Activated naive CD4-positive, alpha-beta T cell treated with anti-CD3 and anti-CD28 coated beads for 36 hours (primary cell): Measurements from ENCODE around the gene CRABP2. TPM values are rescaled to one million over a fixed set of nuclear protein-coding genes. Genes with fewer than 3 reads are reported as not detected.

Experiments used
- CTCF ChIA-PET: fragments of 350-600 bp; sonication (Branson Sonifier 250); formaldehyde crosslinking; loops from one replicate; lab custom pipeline; 2021; ENCODE audit warnings: antibody characterized with exemption; lab: Charles Lee
- DNase-seq: peaks from one replicate; pipeline ENCODE4 v3.0.0-alpha.2; 2020
- H3K27ac Mint-ChIP-seq: one replicate; pipeline ENCODE4 v1.8.0; 2021; ENCODE audit warnings: mild to moderate bottlenecking, mixed read lengths
- H3K27me3 Mint-ChIP-seq: one replicate; pipeline ENCODE4 v1.8.0; 2021; ENCODE audit warnings: low read depth, mixed read lengths
- H3K36me3 Mint-ChIP-seq: one replicate; pipeline ENCODE4 v1.8.0; 2021; ENCODE audit warnings: low read depth, mixed read lengths
- H3K4me1 Mint-ChIP-seq: one replicate; pipeline ENCODE4 v1.8.0; 2021; ENCODE audit warnings: low read depth, mixed read lengths
- H3K4me3 Mint-ChIP-seq: one replicate; pipeline ENCODE4 v1.8.0; 2021; ENCODE audit warnings: mild to moderate bottlenecking, moderate library complexity, mixed read lengths
- H3K9me3 Mint-ChIP-seq: one replicate; pipeline ENCODE4 v1.8.0; 2021; ENCODE audit warnings: mixed read lengths
- intact Hi-C: fragments of 100-400 bp; cut with micrococcal nuclease; formaldehyde crosslinking; loops from one replicate; pipeline ENCODE4 v1.15.1; 2023
- total RNA-seq, 2 experiments: library from RNA; stranded (reverse); gene quantifications; one replicate each; pipeline ENCODE4 v1.2.3, GENCODE V29; 2021

CRABP2 gene
- total RNA-seq, 2 experiments from 2014 or later: 0.45 to 0.72 TPM

DNA sequence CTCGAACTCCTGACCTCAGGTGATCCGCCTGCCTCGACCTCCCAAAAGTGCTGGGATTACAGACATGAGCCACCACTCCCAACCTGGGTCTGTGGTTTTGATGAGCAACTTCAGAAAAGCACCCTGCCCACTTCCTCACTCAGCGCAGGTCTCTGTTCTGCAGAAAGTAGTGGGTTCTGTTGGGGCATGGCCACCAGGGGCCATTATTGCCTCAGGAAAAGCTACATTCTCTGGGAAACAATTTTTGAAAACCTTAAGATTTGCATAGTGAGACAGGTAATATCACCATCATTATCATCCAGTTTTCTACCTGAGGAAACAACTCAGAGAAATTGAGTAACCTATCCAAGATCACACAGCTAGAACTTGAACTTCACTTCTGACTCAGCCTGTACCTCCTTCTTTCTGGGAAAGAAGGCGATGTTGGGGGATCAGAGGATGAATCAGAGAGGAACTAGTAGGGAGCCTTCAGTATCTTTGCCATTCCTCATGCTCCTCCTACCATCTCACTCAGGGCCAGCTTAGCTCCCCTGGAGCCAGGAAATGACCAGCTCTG, 21.1 kb downstream of the CRABP2 start:
- Mint-ChIP-seq H3K4me3 (no peak overlapping the region), H3K36me3 (no peaks in the 10 kb centered on the region), H3K27me3 (peaks cover 26% of the 10 kb centered on the region), H3K27ac (no peak overlapping the region), H3K9me3 (no peaks in the 10 kb centered on the region), H3K4me1 (peaks cover 16% of the 10 kb centered on the region)
- intact Hi-C loops: no loop called here
- DNase-seq: peak; percentile 64
- CTCF ChIA-PET: interaction anchor here (0.7 to 12.2 kb wide), 12 partner anchors 10 to 208 kb away, joined by 3 to 123 read pairs (median 4); partner anchors contain the start of gene CRABP2

- intact Hi-C loops: no loop called here
These were observed 23.1 kb downstream of the CRABP2 start for GRCh38 chr1:156682166-156682890.

DNA sequence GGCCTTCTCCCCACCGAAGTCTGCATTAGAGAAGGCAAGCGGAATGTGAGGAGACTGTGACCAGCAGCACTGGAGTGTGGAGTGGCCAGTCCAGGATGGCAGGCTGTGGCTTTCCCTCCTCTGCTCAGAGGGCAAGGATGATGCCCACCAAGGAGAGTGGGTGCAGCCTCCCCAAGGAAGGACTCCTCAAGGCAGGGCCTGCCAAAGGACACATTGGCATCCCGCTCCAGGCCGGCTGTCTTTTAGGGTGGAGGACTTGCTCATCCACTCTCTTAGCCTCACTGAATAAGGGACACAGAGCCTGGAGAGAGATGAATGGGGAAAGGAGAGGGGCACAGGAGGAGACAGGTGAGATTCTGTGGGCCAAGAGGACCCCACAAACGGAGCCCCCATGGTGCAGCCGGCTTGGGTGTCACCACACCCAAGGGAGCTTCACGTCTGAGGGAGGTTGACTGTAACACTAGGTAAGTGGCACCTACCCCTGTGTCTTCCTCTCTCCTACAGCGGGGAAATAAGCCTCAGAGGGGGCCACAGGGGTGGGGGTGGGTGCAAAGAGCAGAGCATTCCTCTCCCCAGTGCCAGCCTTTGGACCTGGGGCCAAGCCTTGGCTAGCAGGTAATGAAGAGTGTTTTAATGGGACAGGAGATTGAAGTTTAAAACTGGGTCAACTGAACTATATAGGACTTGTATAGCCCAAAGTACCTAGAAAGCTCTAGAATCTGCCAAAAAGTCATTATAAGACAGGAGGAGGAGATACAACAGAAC, 24.0 kb downstream of the CRABP2 start:
- no peak for DNase-seq
- Mint-ChIP-seq H3K4me1 (peaks cover 30% of the 10 kb centered on the region), H3K4me3 (no peak overlapping the region), H3K36me3 (no peaks in the 10 kb centered on the region), H3K27ac (no peak overlapping the region), H3K27me3 (peaks cover 38% of the 10 kb centered on the region), H3K9me3 (no peaks in the 10 kb centered on the region)
- CTCF ChIA-PET: interaction anchor here (1.9 to 12.2 kb wide), 4 partner anchors 8 to 56 kb away, joined by 8 to 123 read pairs (median 12); no protein-coding TSS in a partner anchor
- intact Hi-C loops: no loop called here

More at GRCh38 chr1:156682166-156682890, 23.1 kb downstream of the CRABP2 start:
- no peaks in the 10 kb centered on the region for H3K9me3 Mint-ChIP-seq
- no peak overlapping the region for H3K4me3 Mint-ChIP-seq
- H3K27ac Mint-ChIP-seq: no peak overlapping the region
- H3K4me1 Mint-ChIP-seq: peaks cover 27% of the 10 kb centered on the region
- DNase-seq: no peak
- peaks cover 34% of the 10 kb centered on the region for H3K27me3 Mint-ChIP-seq
- H3K36me3 Mint-ChIP-seq: no peaks in the 10 kb centered on the region
- CTCF ChIA-PET: interaction anchor here (0.6 to 12.2 kb wide), 8 partner anchors 23 to 287 kb away, joined by 3 to 123 read pairs (median 6); partner anchors contain the start of genes CRABP2, ISG20L2 and METTL25B

- no peaks in the 10 kb centered on the region for H3K36me3 Mint-ChIP-seq
- DNase-seq: no peak
- no peak overlapping the region for H3K27ac Mint-ChIP-seq
- H3K4me1 Mint-ChIP-seq: peaks cover 30% of the 10 kb centered on the region
- CTCF ChIA-PET: interaction anchor here (0.6 to 12.2 kb wide), 10 partner anchors 10 to 93 kb away, joined by 3 to 123 read pairs (median 6); partner anchors contain the start of gene CRABP2
- no peak overlapping the region for H3K4me3 Mint-ChIP-seq
- peaks cover 47% of the 10 kb centered on the region for H3K27me3 Mint-ChIP-seq
- intact Hi-C loops: no loop called here
- H3K9me3 Mint-ChIP-seq: no peaks in the 10 kb centered on the region
These were observed 25.3 kb downstream of the CRABP2 start for GRCh38 chr1:156680056-156680455.

DNA sequence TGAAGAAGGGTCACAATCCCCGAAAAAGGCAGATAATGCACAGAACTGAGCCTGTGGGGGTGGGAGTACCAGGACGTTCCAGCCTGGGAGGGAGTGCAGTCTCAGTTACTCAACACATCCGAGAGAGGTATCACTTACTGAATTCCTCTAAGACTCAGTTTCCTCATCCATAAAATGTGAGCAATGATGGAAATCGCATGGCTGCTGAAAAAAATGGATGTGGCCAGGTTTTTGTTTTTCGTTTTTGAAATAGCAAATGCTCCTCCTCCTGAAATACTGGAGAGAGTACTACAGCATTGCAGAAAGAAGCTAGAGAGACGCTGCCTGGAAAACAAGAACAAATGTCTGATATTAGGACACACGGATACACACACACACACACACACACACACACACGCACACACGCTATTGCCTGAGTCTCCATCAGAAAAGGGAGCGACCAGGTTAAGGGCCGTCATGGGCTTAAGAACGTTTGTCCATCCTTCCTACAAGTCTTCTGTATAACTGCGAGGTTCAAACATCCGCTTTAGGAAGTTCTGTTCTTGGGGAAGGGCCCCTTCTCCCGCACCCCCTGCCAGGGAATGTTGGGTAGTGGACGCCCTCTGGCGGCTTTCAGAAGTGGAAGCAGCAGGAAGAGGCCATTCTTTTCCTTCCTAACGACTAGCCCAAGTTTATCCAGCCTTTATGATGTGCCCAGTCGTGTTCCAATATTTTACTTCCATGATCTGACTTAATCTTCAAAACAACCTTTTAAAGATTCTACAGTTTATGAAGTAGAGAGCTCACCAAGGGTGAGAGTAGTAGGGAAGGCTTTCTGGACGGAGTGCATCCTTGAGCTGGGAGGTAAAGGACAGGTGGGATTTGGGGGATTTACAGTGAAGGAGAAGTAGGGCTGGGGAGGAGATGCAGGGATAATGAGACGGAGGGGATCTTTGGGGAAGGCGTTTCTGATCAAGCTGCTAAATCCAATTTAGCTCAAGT, 27.5 kb downstream of the CRABP2 start:
- Mint-ChIP-seq H3K4me3 (no peak overlapping the region), H3K27ac (no peak overlapping the region), H3K27me3 (peaks cover 50% of the 10 kb centered on the region), H3K36me3 (no peaks in the 10 kb centered on the region), H3K4me1 (peaks cover 14% of the 10 kb centered on the region), H3K9me3 (no peaks in the 10 kb centered on the region)
- intact Hi-C loops: loop anchor here (1.0 kb wide), 2 partner anchors 18 to 52 kb away; no protein-coding TSS in a partner anchor
- peak; percentile 49 for DNase-seq
- CTCF ChIA-PET: interaction anchor here (0.8 to 12.2 kb wide), 20 partner anchors 9 to 117 kb away, joined by 3 to 123 read pairs (median 5); partner anchors contain the start of gene CRABP2

DNA sequence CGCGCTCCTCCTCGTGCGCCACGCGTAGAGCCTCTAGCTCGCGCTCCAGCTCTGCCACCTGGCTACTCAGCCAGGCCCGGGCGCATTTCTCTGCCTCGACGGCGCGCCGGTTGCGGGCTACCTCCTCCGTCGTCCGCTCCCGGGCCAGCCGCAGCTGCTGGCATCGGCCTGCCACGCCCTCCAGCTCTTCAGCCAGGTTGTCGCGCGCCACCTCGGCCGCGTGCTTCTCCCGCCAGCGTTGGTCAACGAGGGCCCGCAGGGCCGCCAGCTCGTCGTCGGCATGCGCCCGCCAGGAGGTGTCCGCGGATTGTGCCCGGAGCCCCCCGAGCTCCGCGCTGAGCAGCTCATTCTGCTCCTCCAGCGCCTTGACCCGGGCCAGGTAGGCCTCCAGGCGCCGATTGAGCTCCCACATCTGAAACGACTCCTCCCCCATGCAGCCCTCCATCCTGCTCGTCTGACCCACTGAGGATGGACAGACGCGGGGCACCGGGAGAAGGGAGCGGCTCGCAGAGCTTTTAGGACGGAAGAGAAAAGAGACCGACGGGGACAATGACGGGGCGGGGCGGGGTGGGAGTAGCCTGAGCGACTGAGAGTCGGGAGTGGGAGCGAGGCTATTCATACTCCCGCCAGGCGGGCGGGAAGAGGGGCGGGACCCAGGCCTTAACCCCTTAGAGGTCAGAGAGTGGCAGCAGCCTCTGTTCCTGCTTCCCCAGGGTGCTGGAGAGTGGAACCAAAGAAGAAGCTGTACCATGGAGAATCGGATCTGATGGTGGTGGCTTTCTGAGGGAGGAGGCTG, 28.4 kb downstream of the CRABP2 start, which contains the start of gene NES:
Gene NES, minus strand, starts transcription at position 588 of the 796 bp plus-strand sequence. Its CDS starts 143 bp downstream, at position 445.
- H3K27me3 Mint-ChIP-seq: peaks cover 49% of the 10 kb centered on the region
- DNase-seq: no peak
- intact Hi-C loops: no loop called here
- H3K36me3 Mint-ChIP-seq: no peaks in the 10 kb centered on the region
- H3K27ac Mint-ChIP-seq: no peak within 1 kb of the TSS
- no peak within 1 kb of the TSS for H3K4me3 Mint-ChIP-seq
- H3K4me1 Mint-ChIP-seq: peaks cover 14% of the 10 kb centered on the region
- no peaks in the 10 kb centered on the region for H3K9me3 Mint-ChIP-seq
- CTCF ChIA-PET: interaction anchor here (0.6 to 12.2 kb wide), 15 partner anchors 10 to 117 kb away, joined by 3 to 123 read pairs (median 5); partner anchors contain the start of gene CRABP2

- H3K4me1 Mint-ChIP-seq: peaks cover 14% of the 10 kb centered on the region
- H3K36me3 Mint-ChIP-seq: no peaks in the 10 kb centered on the region
- DNase-seq: no peak
- intact Hi-C loops: no loop called here
- H3K4me3 Mint-ChIP-seq: no peak overlapping the region
- CTCF ChIA-PET: interaction anchor here (0.6 to 12.2 kb wide), 11 partner anchors 11 to 109 kb away, joined by 3 to 123 read pairs (median 8); partner anchors contain the start of gene CRABP2
- H3K9me3 Mint-ChIP-seq: no peaks in the 10 kb centered on the region
- peaks cover 46% of the 10 kb centered on the region for H3K27me3 Mint-ChIP-seq
- H3K27ac Mint-ChIP-seq: no peak overlapping the region
These were observed 29.1 kb downstream of the CRABP2 start for GRCh38 chr1:156676114-156676819.

DNA sequence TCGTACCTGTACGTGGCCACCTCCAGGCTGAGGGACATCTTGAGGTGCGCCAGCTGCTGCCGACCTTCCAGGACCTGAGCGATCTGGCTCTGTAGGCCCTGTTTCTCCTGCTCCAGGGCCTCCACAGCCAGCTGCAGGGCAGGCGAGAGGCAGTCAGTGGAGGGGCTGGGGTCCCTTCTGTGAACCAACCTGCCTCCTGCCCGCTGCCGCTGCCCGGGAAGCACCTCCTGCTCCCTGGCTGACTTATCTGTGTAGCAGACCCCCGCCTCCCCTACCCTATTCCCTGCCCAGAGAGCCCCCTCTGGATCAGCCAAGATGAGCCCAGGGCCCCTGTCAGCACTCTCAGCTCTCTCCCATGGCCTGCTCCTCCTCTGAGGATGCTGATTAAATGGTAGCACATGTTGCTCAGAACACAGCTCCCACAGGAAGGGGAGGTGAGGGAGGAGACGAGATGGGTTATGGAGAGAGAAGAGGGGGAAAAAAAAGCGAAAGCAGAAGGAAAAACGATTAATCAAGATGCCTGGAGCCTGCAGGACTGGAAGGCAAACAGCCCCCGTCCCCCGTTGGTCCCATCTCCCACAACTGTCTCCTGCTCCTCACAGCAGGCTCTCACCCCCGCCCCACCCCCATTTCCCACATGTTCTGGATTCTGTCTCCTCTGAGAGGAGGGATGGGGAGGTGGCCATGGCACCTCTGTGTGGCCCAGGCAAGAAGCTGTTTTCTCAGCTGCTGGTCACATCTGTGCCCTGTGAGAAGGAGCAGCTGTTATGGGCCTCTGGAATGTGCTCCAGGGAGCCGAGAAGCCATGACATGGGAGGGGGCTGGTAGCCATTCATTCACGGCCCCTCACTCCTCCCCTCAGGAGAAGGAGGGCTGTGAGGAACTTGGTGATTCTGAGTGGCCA, 29.9 kb downstream of the CRABP2 start:
- H3K27ac Mint-ChIP-seq: no peak overlapping the region
- H3K4me3 Mint-ChIP-seq: no peak overlapping the region
- intact Hi-C loops: no loop called here
- no peak for DNase-seq
- H3K27me3 Mint-ChIP-seq: peaks cover 41% of the 10 kb centered on the region
- H3K4me1 Mint-ChIP-seq: peaks cover 14% of the 10 kb centered on the region
- CTCF ChIA-PET: interaction anchor here (0.6 to 12.2 kb wide), 6 partner anchors 10 to 50 kb away, joined by 3 to 123 read pairs (median 22); partner anchors contain the start of gene CRABP2
- no peaks in the 10 kb centered on the region for H3K36me3 Mint-ChIP-seq
- no peaks in the 10 kb centered on the region for H3K9me3 Mint-ChIP-seq

DNA sequence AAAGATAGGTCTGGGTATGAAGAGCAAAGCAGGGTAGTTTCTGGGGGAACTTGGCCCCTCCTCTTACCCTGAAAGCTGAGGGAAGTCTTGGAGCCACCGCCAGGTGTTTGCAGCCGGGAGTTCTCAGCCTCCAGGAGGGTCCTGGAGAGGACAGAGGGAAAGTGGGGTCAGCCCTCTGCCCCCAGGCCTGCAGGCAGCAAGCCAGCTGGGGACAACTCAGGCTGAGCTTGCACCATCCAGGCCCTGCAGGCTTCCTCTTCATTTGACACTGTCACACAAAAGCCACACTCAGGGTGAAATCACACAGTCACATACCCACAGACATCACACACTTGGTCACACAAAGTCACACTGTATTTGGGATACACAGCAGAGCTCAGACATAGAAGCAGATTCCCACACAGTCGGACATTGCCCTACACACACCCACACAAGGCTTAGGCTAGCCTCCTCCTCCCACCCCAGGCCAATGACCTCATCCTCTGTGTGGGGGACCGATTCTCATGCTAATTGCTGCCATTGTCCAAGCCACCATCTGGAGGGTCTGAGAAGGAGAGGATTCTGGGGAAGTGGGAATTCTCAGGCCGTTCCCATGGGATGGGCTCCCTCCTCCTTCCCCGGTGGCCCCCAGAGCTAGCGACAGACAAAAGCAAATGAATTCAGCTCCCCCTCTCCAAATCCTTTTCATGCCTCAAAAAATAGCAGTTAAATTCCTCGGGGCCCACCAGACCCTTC, 31.8 kb downstream of the CRABP2 start:
- no peaks in the 10 kb centered on the region for H3K36me3 Mint-ChIP-seq
- intact Hi-C loops: no loop called here
- no peak overlapping the region for H3K4me3 Mint-ChIP-seq
- CTCF ChIA-PET: interaction anchor here (0.8 to 12.2 kb wide), 3 partner anchors 14 to 48 kb away, joined by 3 to 123 read pairs (median 34); no protein-coding TSS in a partner anchor
- H3K9me3 Mint-ChIP-seq: no peaks in the 10 kb centered on the region
- no peak for DNase-seq
- peaks cover 14% of the 10 kb centered on the region for H3K4me1 Mint-ChIP-seq
- H3K27me3 Mint-ChIP-seq: peaks cover 28% of the 10 kb centered on the region
- no peak overlapping the region for H3K27ac Mint-ChIP-seq
